ENCODE data around the gene LRRC51.
A peak's percentile ranks its signal among the peaks of the same experiment; 100 is the strongest.

Gene LRRC51

GRCh38 chr11:72080326-72081183, at the start of gene LRRC51, which contains the start of gene NUMA1:
LRRC51 (plus strand) TSS chr11:72080850; CDS start chr11:72089084, 8,234 bp downstream.
NUMA1 (minus strand) TSS chr11:72080542; CDS start chr11:72035943, 44,599 bp downstream.
- DNase-seq (ENCODE audit: low spot score): peak; percentile 80

GRCh38 chr11:72036687-72037086, 44.0 kb upstream of the LRRC51 start:
- DNase-seq (ENCODE audit: low spot score): no peak

GRCh38 chr11:72037554-72038311, 42.9 kb upstream of the LRRC51 start:
- DNase-seq (ENCODE audit: low spot score): no peak

GRCh38 chr11:72038491-72038890, 42.2 kb upstream of the LRRC51 start:
- no peak for DNase-seq (ENCODE audit: low spot score)

- no peak for DNase-seq (ENCODE audit: low spot score)
Measured at GRCh38 chr11:72039031-72039855, 41.4 kb upstream of the LRRC51 start.

GRCh38 chr11:72039856-72040401, 40.7 kb upstream of the LRRC51 start:
- no peak for DNase-seq (ENCODE audit: low spot score)

DNA sequence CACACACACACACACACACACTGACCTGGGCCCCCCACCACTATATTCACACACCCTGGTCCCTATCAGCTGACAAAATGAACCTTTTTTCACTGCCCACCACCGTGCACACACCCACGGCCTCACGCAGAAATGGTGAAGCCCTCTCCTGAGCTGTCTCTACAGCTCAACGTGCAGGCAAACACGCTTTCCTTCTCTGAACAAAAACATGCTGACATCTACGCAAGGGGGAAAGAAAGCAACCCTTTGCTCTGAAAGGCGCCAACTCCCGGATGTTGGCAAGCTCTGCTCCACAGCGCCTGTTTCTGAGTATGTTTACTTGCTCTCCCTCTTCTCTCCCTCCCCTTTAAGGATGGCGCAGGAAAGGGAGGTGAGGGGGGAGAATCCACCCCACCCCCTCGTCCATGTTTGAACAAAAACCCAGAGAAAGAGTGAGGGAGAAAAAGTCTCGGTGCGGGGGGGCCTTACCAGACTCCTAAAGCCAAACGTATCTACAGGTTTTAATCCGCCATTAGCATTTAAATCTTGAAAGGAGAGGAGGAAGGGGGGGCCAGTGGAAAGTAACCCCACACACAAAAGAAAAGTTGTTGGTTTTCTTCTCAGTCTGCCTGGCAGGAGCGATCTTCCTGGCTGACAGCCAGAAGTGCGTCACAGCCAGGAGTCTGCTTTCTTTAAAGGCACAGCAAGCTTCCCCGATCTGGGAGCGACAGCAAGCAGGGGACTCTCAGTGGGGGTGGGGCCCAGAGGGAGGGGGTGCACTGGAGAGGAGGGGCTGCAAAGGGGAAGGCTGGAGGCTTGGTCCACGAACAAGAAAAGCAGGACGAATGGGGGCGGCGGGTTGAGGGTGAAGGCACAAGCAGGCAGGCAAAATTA, 39.9 kb upstream of the LRRC51 start:
- DNase-seq (ENCODE audit: low spot score): no peak

- no peak for DNase-seq (ENCODE audit: low spot score)
Measured at GRCh38 chr11:72041364-72042063, 39.1 kb upstream of the LRRC51 start.

- no peak for DNase-seq (ENCODE audit: low spot score)
Measured at GRCh38 chr11:72042064-72042745, 38.4 kb upstream of the LRRC51 start.

DNA sequence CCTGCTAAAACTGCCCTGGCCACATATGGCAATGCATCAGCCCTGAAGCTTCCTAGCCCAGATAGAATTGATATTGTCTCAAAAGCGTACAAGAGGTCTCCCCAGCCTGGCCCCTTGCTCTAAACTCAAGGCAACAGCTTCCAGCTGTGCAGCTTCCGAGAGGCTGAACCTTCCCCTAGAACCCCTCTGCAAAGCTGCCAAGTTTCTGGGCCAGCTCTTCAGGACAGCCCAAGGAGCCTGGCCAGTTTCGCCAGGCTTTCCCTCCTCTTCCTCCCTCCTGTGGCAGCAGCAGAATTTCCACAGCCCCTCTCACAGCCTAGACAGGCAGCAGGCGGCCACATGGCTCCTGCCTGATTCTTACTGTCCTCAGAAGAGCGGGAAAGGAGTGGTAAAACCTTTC, 34.8 kb upstream of the LRRC51 start:
- no peak for DNase-seq (ENCODE audit: low spot score)

- DNase-seq (ENCODE audit: low spot score): no peak
Measured at GRCh38 chr11:72048766-72049460, 31.7 kb upstream of the LRRC51 start.

- no peak for DNase-seq (ENCODE audit: low spot score)
Measured at GRCh38 chr11:72058416-72059034, 22.1 kb upstream of the LRRC51 start.

DNA sequence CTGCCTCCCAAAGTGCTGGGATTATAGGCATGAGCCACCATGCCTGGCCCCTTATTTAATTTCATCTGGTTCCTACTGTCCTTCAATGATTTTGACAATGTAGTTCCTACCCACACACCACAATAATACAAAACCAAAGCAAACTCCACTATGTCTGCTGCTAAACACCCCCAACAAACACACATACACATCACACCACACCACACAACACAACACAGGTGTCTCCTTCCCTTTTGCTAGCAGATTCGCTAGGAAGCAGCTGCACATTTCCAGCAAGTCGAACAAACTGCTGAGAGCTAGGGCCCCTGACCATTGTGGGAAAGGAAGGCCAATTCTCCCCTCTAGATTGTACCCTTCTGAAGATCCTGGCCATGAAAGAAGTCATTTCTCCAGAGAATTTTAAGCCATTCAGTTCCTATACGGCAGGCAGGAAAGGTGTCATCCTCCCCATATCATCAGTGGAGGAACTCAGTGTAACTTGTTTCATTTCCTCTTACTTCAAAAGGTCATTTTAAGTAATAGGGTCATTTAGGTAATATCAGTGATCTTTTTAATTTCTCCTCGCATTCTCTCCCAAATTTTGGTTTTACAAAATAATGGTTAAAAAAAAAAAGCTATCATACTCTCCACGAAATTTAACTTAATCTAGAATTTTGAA, 18.8 kb upstream of the LRRC51 start:
- DNase-seq (ENCODE audit: low spot score): no peak

DNA sequence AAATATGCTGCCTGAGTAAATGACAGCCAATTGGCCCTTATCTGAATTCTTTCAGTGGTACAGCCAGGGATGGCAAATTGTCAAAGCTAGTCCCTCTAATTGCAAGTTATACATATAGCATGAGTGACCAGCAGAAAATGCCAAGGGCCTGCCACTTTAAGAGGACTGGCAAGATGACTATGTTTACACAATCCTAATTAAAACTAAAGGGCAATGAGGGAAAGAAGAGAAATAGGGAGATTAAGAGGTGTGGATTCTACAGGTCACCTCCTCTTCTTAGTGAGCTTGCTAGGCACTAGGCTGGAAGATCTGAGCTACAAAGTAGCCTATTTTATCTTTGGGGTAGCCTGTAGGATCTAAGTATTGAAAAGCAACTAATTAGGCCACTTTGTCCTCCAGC, 13.8 kb upstream of the LRRC51 start:
- no peak for DNase-seq (ENCODE audit: low spot score)

- no peak for DNase-seq (ENCODE audit: low spot score)
Measured at GRCh38 chr11:72067266-72067665, 13.4 kb upstream of the LRRC51 start.

DNA sequence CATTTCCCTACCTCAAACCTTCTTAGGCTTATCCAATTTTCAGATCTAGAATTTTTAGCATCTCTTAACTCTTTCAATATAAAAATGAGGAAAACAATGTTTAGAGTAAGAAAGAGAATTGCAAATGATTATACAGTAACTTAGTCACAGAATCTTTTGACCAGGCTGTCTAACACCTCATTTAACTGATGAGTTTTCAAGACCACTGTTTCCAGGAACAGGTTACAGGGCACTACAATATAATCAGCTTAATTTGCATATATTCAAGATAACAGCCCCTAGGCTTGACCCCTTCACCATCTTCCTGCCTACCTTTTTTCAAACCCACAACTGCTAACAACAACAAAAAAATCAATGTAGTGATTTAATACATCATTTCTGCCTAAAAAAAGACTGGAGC, 13.0 kb upstream of the LRRC51 start:
- no peak for DNase-seq (ENCODE audit: low spot score)

DNA sequence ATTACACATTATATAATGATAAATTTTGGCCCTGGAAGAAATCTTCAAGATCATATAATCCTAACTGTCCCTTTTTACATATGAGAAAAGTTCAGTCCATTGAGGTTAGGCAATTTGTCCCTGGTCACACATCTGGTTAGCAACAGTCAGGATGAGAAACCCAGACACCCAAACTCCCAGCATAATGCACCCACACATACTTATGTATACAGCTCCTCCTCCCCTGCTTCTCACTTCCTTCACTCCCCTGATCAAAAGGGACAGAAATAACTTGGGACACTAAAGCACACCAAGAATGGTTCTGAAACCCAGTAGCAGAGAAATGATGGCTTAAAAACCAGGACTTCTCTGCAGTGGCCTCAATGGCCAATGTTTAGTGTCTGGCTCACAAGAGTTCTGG, 11.4 kb upstream of the LRRC51 start:
- DNase-seq (ENCODE audit: low spot score): no peak

GRCh38 chr11:72069787-72070251, 10.8 kb upstream of the LRRC51 start:
- DNase-seq (ENCODE audit: low spot score): no peak
